Measurements from ENCODE around the gene HSPA12B. TPM values are rescaled to one million over a fixed set of nuclear protein-coding genes. Genes with fewer than 3 reads are reported as not detected.

The HSPA12B gene
- total RNA-seq, 2 experiments from 2014 or later = not detected

DNA sequence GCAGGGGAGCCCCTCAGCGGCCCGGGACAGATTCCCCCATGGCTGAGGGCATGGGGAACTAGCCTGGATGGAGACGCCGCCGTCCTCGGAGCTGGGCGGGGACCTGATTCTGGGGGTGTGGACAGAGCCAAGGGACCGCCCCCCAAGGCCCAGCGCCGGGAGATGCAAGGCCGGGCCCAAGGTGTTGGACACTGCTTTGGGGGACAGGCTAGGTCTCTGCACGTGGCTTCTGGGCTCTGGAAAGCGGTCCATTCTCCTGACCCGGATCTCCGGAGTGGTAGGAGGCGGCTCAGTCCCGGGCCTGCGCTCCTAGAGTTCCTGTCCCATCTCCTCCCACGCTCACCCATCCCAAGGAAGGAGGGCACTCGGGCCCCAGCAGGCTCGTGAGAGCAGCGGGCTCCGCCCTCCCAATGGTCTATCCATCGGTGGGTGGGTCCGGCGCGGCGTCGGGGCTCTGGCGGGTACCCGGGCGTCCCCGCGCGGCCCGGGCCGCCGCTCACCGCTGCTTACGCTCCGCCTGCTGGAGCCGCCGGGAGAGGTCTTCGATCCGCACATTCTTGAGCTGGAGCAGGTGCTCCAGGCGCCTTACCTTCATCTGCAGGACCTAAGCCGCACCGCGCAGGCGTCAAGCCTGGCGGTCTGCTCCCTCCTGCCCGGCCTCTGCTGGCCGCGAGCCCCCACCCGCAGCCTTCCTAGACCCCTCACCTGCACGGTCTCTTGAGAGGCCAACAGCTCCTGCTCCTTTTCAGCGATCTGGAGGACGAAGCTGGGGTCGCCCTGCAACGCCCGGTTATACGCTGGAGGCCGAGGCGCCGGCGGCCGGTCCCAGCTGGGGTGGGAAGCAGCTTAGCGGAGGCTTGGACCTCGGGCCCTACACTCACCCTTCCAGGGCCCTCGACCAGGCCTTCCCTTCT is 45.5 kb downstream of the HSPA12B start:
- Histone ChIP-seq H3K79me2 (ENCODE audit: insufficient read depth, low read depth, low read length) (no peaks in the 10 kb centered on the region), H4K20me1 (ENCODE audit: insufficient read depth, low read length) (no peaks in the 10 kb centered on the region; the same call in 1 of the 2 replicates), H2AFZ (ENCODE audit: low read length) (no peak overlapping the region), H3K9me3 (ENCODE audit: low read length) (no peaks in the 10 kb centered on the region), H3K27ac (ENCODE audit: low read depth, low read length, poor library complexity, severe bottlenecking) (no peak overlapping the region), H3K36me3 (ENCODE audit: insufficient read depth, low read length) (no peaks in the 10 kb centered on the region), H3K4me1 (ENCODE audit: insufficient read depth, low read length, poor library complexity, severe bottlenecking) (peaks cover 10% of the 10 kb centered on the region), H3K9me2 (ENCODE audit: insufficient read depth, low read length) (no peaks in the 10 kb centered on the region), H3K4me3 (ENCODE audit: low read depth, low read length, poor library complexity, severe bottlenecking) (no peak overlapping the region), H3K4me2 (ENCODE audit: low read length) (peak overlapping the region; percentile 31; the same call in 1 of the 2 replicates)
- intact Hi-C loops (cut with micrococcal nuclease; ENCODE audit: unreplicated experiment) = no loop called here
- ChIA-PET CTCF (ENCODE audit: unreplicated experiment) (no interaction called here), POLR2A (interaction anchor here (0.6 kb wide), 1 partner anchor 1936 kb away, joined by 5 read pairs; no protein-coding TSS in a partner anchor)
- BruUV-seq (replicated peaks) = no TSS peak
- no peak for DNase-seq (ENCODE audit: low spot score)
- TF ChIP-seq CTCF (conservative IDR thresholded peaks at IDR 0.05; ENCODE audit: low read length) (no peak), EZH2phosphoT487 (IDR thresholded peaks at IDR 0.05; ENCODE audit: borderline replicate concordance, low read depth, low read length) (no peak)

GRCh38 chr20:3778976-3779375 is 46.5 kb downstream of the HSPA12B start:
- Histone ChIP-seq H3K4me2 (ENCODE audit: low read length) (no peak overlapping the region), H3K4me1 (ENCODE audit: insufficient read depth, low read length, poor library complexity, severe bottlenecking) (peaks cover 10% of the 10 kb centered on the region), H3K36me3 (ENCODE audit: insufficient read depth, low read length) (no peaks in the 10 kb centered on the region), H3K4me3 (ENCODE audit: low read depth, low read length, poor library complexity, severe bottlenecking) (no peak overlapping the region), H3K9me2 (ENCODE audit: insufficient read depth, low read length) (no peaks in the 10 kb centered on the region), H4K20me1 (ENCODE audit: insufficient read depth, low read length) (no peaks in the 10 kb centered on the region; the same call in 1 of the 2 replicates), H2AFZ (ENCODE audit: low read length) (no peak overlapping the region), H3K27ac (ENCODE audit: low read depth, low read length, poor library complexity, severe bottlenecking) (no peak overlapping the region), H3K9me3 (ENCODE audit: low read length) (no peaks in the 10 kb centered on the region), H3K79me2 (ENCODE audit: insufficient read depth, low read depth, low read length) (no peaks in the 10 kb centered on the region)
- intact Hi-C loops (cut with micrococcal nuclease; ENCODE audit: unreplicated experiment) = no loop called here
- no TSS peak for BruUV-seq (replicated peaks)
- no peak for TF ChIP-seq EZH2phosphoT487 (IDR thresholded peaks at IDR 0.05; ENCODE audit: borderline replicate concordance, low read depth, low read length)
- TF ChIP-seq CTCF (conservative IDR thresholded peaks at IDR 0.05; ENCODE audit: low read length) = no peak
- no peak for DNase-seq (ENCODE audit: low spot score)
- ChIA-PET CTCF (ENCODE audit: unreplicated experiment) (no interaction called here), POLR2A (interaction anchor here (0.6 kb wide), 1 partner anchor 30 kb away, joined by 3 read pairs; no protein-coding TSS in a partner anchor)

Measured in OCI-LY7 (cell line).